Endometrium (tissue), 2 donors: Measurements from ENCODE around the gene RBMS3.
"Not testable (repeated sequence)": the region's sequence is repeated elsewhere in the genome, so short reads cannot be mapped to it uniquely, and the experiment has no call there.

Source experiments
- FAIRE-seq: peaks from 2 replicates; lab custom pipeline; 2012; peaks lifted over from hg19 to GRCh38; lab: Jason Lieb, UNC
- donor health status: control.
- donor health status: control.

RBMS3 gene

DNA sequence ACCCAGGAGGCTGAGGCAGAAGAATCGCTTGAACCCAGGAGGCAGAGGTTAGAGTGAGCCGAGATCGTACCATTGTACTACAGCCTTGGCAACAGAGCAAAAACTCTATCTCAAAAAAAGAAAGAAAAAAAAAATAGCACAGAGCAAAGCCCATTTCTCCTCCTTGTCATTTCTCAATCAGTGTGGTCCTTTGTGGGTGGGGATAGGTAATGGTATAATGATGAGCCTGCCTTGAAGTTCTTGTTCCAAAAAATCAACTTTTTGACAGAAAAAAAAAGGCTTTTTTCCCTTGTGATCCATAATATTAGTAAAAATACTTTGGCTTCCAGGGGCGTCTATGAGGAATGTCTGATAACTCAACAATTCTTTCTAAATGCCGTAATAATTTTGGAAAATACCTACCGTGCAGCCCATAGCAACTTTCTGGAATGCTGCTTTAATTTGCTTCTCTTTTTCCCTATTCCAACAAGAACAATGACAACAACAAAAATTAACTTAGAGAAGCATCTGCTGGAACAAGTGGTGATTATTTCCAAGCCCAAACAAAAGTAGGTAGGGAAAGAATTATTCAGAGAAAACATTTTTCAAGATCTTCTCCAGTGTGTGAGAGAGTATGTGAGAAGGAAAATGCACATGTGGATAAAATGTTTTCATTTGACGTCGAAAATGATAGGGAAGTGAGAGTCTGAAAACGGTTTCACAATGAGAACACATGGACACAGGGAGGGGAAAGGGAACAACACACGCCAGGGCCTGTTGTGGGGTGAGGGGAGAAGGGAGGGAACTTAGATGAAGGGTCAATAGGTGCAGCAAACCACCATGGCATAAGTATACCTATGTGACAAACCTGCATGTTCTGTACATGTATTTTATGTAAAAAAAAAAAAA, 337.8 kb downstream of the RBMS3 start:
- peak; percentile 43 for FAIRE-seq

DNA sequence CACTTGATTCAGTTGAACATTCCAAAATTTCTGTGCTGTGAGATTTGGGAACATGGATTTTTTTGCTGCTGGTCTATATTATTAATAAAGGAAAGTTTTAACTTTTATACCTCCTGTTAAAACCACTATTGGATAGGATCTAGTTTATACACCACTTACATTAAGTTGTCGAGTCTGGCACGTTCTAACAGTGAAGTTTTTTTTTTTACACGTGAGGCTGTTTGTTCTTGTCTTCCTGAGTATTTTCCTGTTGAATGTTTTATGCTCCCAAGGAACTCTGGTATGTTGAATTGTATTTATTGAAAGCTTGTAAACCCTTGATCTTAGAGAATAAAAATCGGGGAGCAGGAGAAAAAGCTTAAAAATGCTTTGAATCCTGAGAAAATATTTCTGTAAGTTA, 338.8 kb downstream of the RBMS3 start:
- FAIRE-seq = no peak

DNA sequence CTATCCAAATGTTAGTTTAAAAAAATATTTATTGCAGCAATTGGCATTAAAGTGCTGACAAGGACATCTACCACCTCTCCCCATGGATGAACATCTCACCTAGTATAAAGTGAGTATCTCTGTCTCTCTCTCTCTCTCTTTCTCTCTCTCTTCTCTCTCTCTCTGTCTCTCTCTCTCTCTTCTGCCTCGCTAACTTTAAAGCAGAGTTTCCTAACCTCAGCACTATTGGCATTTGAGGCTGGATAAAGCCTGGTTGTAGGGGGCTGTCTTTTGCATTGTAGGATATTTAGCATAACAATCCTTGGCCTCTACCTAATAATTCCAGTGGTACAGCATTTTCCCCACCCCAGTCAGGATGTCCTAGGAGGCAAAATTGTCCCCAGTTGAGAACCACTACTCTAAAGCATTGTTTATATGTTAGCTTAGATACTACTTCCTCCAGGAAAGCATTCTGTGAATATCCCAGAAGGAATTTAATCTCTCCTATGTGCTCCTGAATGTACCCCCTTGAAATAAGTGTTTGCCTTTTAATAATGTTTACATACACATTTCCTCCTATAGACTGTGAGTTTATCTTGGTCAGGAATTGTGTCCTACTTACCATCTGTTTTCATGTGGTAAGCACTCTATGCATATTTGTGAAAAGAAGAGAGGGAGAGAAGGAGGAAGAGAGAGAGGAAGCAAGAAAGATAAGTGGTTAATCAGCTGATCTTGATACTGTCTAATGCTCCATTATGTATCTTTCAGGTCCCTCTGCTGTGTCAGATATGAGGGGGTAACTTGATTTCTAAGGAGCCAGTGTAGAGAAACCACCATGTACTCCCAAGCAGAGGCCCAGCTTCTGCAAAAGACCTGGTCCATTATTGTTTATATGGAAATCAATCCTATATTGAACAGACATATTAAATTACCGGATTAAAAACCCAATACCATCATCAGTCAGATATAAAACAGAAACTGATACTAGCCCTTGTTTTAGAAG, 346.6 kb downstream of the RBMS3 start:
- FAIRE-seq = no peak

DNA sequence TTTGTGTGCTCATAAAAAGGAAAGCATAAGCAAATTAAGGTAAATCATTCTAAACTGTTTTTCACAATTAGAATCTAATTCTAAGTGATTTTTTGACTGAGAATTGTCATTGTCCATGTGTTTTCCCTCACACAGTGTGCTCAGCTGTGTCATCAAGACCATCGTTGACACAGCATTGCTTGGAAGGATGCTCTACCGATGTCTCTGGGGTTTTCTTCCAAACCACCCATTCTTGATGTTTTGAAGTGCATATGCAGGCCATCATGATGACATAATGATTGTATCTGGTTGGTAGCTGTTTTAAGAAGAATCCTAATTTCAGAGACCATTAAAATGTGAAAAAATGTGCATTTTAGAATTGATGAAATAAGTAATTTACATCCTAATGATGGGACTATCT, 347.9 kb downstream of the RBMS3 start:
- no peak for FAIRE-seq

DNA sequence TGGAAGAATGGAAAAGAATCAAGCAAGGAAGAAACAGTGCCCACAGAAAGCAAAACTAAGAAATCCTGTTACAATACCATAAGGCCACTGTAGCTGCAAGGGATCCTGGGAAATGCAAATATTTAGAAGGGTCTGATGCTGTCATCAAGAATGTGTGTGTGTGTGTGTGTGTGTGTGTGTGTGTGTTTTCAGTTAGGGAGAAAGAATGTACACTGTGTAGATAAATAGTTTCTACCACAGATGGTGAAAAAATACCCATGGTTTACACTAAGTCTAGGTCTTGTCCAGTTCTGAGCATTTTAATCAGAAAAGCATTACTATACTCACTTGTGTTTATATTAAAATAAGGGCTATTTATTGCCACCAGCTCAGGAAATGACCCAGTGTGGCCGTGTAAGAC, 355.0 kb downstream of the RBMS3 start:
- no peak for FAIRE-seq

DNA sequence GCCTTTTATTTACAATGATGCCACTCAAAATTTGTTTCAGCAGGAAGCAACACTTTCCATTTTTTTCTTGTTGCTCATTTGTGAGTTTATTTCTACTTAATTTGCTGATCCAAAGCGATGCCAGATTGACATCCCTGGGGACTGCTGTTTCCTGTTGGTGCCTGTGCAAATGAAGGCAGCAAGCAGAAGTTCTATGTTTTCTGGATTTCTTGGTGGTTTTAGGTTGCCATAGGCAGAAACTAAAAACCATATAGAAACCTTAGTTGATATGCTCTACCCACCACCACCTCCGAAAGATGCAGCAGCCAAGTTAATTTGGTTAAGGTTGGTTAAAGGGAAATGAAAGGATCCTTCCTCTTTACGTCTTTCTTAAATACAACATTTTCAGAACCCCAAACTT, 356.2 kb downstream of the RBMS3 start:
- no peak for FAIRE-seq

DNA sequence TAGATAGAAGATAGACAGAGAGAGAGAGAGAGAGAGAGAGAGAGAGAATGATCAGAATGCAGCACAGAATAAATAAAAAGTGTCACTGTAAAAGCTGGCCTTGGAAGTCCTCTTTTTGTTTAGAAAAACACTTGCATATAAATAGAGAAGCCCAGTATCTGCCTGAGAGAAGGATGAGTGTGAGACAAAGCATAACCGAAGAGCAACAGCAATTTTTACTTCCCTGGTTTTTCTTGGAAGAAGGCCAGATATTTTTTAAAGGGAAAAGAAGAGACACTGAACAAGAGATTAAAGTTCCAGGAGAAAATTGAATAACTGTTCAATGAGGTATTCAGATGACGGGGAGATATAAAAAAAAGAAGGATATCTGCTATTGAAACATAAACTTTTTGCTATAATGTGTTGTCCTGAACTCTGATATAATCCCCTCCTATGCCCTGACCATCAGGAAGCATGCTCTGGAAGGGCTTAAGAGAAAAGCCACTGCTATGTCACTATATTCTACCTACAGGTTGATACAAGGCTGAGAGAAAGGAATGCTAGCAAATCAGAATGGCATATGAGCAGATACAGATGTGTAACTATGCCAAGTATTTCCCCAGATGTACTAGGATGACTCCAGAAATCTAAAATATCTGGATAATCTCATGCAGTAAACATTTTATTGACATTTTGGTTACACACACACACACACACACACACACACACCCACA, 358.9 kb downstream of the RBMS3 start:
- no peak for FAIRE-seq

DNA sequence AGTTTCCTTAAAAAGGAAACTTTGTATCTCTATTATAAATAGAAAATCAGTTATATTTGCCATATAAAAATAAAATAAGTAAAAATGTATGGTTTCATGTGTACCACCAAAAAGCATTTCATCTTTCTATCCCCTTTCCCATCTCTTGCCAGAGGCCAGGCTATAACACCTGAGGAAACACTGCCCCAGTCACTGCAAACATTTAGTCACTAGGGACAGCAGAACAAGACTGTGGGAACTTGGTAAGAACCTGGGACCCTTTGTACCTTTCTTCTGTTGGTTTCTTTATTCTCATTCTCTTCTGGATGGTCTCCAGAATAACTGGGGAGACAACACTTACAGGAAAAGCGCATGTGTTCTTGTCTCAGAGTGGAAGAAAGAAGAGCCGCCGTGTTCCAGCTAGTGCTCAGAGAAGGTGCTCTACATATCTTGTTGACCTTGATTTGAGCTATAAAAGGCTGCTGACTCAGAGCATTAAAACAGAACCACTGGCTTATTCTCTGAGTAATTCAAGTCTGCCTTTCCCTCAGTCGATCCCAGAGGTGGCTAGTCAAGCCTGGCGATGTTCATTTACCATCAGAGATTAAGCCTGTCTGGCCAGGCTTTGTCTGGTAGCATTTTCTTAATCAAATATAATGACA, 361.6 kb downstream of the RBMS3 start:
- FAIRE-seq = no peak

DNA sequence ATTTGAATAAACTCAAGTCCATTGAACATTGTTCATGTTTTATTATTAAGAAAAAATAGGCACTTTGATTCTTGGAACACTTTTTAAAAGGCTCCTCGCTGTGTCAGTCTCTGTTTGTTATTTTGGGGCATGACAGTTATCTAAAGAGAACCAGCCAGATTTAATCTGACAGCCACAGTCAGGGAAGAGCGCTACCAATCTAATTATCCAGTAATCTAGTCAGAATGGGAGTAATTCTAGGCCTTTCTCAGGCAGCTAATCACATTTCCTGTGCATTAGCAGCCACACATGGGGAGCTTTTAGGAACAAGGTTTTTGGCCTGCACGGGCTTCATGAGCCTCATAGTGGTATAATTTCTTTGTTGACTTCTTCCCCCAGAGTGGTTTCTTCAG, 362.2 kb downstream of the RBMS3 start:
- FAIRE-seq = no peak

DNA sequence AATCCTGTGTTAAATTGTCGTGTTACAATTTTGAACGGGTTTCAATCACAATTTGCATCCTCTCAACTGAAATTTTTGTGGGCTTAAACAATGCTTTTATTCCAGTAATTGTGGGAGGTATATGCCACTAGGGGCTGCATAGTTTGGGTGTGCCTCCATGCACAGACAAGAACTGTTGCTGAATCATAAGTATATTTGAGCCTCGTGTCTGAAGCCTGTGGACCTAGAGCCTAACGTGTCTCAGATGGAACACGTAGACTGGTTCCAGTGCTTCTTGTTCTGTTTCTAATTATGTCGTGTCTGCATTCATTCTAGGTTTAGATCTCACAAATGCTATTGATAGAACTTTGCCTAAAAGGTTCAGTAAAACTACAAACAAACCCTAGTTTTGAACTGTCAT, 363.4 kb downstream of the RBMS3 start:
- FAIRE-seq = no peak

DNA sequence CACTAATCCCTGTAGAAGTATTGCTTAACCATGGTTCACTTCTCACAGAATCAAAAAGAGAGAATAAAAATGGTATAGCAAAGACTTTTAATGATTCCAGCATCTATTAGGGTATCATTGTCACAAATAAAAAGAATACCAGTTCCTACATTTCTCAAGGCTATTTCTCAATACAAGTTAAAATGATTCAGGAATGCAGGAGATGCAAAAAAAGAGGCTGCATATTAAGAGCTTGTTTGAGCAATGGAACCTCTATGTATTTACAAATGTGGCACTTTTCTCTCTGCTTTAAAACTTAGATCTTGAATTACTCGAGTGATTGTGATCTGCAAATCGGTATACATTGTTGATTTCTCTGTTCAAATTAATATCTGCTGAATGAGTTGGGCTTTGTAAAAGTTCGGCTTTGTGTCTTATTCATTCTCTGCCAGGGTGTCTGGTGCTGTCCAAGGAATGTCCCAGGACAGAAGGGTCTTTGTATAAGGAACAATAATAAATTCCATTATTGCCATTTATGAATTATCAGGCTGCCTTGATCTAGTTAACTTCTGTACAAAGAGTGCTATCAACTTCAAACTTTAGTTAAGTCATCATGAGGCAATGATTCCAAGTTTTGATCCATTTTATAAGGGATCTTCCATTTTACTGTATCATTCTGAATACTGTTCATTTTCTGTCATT, 364.2 kb downstream of the RBMS3 start:
- FAIRE-seq = no peak

DNA sequence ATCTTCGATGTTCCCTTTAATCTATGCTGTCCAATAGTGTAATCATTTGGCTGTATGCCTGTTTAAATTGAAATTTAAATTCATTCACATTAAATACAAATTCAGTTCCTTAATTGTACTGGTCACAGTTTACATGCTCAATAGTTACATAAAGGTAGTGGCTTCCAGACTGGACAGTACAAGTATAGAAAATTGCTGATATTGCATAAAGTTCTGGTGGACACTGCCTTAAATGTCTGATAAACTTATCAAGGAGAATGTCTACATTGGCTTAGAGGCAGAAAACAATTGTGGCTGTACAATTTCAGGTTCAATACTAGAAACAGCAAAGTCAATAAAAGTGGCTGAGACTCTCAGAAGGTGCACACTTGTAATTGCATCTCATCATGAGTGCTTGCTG, 365.2 kb downstream of the RBMS3 start:
- FAIRE-seq = no peak

DNA sequence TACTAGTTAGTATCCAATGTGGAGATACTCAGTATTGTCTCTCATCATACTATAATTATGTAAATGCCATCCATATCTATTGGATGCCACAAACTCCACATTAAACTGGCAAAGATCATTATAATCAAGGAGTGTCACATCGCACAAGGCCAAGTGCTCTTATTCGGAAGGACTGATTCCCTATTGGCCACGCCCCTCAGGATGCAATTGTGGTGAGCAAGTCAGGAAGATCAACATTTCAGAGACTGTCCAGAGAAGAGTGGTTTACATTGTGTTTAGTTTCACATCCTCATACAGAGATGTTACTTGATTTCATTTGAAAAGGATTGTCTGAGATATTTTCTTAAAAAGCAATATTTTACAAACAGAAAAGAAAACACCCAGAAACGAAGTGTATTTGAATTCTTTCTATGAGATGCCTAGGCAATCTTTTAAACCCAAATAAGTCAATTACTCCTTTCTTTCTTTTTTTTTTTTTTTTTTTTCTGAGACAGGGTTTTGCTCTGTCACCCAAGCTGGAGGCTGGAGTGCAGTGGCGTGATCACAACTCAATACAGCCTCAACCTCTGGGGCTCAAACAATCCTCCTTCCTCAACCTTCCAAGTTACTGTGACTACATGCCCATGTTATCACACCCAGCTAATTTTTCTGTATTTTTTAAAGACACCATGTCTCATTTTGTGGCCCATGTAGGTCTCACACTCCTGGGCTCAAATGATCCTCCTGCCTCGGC, 369.1 kb downstream of the RBMS3 start:
- FAIRE-seq = no peak

DNA sequence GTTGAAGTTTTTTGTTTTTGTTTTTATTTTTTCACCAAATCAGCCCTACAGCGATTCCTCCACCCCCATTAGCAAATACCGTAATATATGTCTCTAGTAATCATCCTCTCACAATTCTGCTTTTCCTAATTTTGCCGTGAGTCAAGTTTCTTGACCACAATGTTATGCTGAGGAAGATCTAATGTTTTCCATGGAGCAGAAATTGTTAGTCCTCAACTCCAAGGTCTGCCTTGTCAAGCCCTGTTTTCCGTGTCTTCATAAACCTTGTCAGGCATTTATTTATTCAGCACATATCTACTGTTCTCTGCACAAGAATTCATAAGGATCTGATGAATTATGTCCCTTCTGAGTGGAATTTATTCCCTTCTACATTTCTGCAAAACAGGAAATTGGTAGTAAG, 372.8 kb downstream of the RBMS3 start:
- no peak for FAIRE-seq

DNA sequence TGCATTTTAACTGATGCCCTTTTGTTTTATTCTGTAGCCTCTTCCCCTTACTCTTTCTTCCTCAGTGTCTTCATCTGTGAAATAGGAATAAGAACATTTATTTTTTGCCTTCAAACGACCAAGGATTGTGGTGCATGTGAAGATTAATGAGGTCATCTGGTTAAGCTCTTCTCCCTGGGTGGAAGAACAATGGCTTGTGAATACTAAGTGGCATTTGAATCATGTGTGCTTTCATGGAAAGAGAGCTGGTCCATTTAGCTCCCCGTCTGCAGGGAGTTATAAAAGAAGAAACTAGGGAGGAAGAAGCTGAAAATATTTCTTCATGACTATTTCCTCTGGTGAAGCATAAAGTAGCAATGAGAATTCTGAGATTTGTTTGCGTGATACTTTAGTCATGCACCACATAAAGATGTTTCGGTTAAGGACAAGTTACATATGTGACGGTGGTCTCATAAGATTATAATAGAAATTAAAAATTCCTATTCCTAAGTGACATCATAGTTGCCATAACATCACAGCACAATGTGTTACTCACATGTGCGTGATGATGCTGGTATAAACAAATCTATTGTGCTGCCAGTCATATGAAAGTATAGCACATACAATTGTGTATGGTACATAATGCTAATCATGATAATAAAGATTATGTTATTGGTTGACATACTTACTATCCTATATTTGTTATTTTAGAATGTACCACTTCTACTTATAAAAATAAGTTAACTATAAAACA, 374.3 kb downstream of the RBMS3 start:
- no peak for FAIRE-seq

DNA sequence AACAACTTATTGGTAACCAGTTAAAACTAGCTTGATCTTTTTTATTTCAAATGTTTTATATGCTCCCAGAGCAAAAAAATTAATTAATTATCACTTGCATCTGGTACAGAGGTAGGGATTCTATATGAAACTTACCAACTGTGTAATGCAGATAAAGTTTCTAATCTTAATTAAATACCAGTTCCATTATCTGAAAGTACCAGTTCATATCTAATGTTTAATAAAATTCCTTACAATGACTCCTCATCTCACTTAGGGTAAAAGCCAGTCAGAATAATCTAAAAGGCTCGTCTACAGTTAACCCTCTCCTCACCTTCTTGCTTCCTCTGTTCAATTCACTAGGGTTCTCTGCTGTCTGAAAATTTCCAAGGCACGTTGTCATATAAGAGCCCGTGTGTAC, 384.8 kb downstream of the RBMS3 start:
- no peak for FAIRE-seq

DNA sequence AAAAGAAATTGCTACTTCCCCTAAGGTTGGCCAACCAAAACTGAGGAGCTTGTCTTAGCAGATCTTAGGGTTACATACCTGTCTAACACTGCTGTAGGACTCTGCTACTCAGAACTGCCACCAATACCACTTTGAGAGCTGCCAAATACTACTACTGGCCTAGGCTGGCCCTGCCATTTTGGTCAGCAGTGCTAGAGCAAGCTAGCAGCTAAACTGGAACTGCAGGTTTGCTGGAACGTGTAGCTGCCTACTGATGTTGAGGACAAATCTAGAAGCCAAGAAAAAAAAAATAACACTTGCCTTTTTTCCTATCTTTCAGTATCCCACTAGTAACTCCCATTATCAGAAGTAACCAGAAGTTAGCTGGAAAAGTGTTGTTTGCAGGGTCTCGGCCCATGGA, 387.4 kb downstream of the RBMS3 start:
- no peak for FAIRE-seq

DNA sequence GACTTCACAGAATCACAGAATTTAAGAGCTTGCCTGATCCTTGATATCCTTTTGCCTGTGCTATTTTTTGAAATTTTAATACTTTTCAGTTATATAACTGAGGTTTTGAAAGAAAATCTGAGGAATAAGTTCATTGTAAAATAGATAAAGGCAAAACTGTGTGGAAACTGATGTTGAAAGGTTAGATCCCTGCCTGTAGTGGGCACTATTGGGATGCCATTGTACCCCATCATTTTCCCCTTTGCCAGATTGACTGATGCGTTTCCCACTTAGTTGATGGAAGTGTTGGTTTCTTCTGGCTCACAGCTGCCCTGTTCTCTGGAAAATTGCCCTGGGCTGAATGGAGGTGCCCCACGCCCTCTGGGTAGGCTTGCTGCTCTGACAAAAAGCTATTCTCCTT, 387.9 kb downstream of the RBMS3 start:
- no peak for FAIRE-seq

DNA sequence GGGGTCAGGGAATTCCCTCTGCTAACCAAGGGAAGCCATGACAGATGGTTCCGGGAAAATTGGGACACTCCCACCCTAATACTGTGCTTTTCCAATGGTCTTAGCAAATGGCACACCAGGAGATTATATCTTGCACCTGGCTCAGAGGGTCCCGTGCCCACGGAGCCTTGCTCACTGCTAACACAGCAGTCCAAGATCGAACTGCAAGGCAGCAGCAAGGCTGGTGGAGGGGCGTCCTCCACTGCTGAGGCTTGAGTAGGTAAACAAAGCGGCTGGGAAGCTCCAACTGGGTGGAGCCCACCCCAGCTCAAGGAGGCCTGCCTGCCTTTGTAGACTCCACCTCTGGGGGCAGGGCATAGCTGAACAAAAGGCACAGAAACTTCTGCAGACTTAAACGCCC, 389.6 kb downstream of the RBMS3 start:
- not testable (repeated sequence) for FAIRE-seq

DNA sequence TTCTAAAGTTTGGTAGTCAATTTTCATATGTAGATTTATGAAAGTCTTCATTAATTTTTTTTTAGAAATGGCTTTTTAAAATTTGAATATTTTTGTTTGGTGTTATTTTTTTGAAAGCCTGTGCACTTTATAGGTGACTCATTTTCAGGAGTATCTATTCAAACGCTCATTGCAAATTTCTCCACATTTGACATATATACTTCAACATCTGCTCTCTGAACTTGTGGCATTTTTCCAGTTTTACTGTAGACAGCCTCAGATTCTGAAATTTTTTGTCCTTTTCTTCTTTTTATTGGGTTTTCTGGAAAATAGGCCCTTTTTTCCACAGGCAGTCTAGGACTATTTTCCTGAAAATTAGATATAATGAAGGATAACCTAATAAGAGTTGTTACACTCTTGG, 396.6 kb downstream of the RBMS3 start:
- no peak for FAIRE-seq
